Measurements from ENCODE around the gene PMF1. TPM values are rescaled to one million over a fixed set of nuclear protein-coding genes. Genes with fewer than 3 reads are reported as not detected.

PMF1 gene
- total RNA-seq, 1 donor from 2014 or later, result 49.7 TPM

DNA sequence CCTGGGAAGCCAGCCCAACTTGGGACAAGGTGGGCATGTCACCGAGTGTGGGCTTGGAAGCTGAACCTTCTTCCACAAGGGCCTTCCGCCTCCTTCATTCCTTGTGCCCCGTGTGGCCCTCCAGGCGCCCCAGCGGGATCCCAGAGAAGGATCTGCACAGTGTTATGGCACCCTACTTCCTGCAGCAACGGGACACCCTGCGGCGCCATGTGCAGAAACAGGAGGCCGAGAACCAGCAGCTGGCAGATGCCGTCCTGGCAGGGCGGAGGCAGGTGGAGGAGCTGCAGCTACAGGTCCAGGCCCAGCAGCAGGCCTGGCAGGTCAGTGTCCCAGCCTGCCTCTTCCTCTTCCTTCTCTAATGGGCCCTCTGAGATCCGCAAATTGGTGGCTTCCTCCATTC is 23.4 kb downstream of the PMF1 start:
- no peak for DNase-seq

DNA sequence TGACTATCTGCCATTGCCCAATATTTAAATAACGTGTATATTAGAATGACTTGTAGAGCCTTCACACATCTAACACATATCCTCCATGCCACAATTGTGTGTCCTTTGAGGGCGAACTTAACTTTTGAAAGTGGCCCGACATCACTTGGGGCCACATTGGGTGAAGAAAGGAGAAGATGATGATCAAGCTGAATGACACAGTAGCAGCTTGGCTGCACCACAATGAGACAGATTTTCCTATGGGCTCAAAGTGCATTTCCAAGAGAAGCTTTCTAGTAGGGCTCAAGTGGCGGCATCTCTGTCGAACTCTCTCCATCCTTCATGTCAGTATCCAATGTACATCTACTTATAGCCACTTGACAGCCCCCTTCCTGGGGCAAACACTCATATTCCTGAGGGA is 25.4 kb downstream of the PMF1 start:
- DNase-seq, result no peak

- no peak for DNase-seq
These were observed 28.6 kb downstream of the PMF1 start for GRCh38 chr1:156241311-156241811.

- no peak for DNase-seq
These were observed 29.1 kb downstream of the PMF1 start, which contains the start of gene BGLAP for GRCh38 chr1:156241926-156242325. Gene BGLAP, plus strand, starts transcription at chr1:156242184. Its CDS starts 48 bp downstream, at chr1:156242232.

DNA sequence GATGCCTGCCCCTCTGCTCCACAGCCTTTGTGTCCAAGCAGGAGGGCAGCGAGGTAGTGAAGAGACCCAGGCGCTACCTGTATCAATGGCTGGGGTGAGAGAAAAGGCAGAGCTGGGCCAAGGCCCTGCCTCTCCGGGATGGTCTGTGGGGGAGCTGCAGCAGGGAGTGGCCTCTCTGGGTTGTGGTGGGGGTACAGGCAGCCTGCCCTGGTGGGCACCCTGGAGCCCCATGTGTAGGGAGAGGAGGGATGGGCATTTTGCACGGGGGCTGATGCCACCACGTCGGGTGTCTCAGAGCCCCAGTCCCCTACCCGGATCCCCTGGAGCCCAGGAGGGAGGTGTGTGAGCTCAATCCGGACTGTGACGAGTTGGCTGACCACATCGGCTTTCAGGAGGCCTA is 29.9 kb downstream of the PMF1 start:
- DNase-seq, result no peak

- DNase-seq, result no peak
These were observed 31.3 kb downstream of the PMF1 start for GRCh38 chr1:156244126-156244525.

- no peak for DNase-seq
These were observed 31.9 kb downstream of the PMF1 start for GRCh38 chr1:156244712-156245111.

GRCh38 chr1:156245451-156246232 is 32.8 kb downstream of the PMF1 start:
- peak; percentile 52 for DNase-seq

DNA sequence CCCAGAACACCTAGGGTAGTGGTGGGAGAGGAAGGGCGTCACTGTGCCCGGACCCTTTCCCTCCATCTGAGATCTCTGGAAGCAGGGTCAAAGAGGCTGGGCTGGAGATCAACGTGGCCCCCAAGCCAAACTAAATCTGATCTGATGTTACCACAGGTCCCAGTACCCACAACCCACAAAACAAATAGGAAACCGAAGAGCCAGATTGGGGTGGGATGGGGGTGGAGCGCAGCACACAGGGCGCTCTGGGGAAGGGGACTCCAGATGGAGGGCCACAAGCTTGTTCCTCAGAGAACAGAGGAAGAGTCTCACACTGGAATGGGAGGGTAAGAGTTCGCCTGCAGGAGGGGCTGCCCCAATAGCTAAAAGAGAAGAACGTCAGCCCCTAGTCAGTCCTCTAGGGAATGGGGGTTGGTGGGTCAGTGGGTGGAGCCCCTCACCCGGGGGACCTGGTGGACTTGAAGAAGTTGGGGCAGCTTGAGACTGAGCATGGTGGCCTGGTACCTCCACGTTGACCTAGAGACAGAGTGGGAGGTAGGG is 33.5 kb downstream of the PMF1 start:
- DNase-seq, result no peak

- DNase-seq, result no peak
These were observed 34.1 kb downstream of the PMF1 start for GRCh38 chr1:156246781-156247459.

DNA sequence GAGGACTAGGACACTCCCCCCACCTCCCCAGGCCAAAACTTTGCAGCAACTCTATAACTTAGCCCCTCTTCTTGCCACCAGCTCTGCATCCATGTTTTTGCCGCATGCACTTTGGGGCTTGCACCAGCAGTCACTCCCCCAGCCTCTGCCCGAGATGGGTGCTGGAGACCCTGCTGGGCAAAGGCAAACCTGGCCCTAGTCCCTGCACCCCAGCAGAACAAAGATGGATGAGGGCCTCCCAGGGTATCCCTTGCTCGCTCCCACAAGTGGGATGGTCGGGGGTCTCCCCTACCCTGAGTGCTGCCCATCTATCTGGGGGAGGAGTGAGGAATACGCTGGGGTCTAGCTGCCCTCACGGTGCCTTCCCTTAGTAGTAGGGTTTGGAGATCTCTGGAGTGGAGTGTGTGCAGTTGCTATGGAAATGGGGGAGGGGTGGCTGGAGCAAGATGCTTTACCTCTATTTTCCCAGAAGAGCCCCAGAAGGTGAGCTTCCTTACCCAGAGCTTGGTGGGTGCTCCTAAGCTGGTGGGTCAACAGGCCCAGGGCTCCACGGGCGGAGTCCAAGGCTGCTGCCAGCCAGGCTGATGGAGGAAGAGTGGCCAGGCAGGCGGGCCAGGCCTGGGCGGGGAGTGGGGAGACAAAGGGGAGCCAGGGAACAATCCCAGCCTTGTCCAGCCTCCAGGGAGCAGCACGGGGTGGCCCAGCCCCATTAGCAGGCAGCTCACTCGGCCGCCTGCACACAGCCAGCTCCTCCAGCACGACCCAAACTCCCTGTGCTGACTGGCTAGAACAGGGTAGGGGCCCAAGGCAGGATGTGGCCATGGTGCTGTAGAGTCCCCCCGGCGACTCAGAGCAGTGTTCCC is 34.9 kb downstream of the PMF1 start, which contains the start of gene PAQR6:
PAQR6 (minus strand) TSS at position 597 of the 863 bp plus-strand sequence. CDS start 1,325 bp downstream, outside the sequence.
- DNase-seq, result no peak

DNA sequence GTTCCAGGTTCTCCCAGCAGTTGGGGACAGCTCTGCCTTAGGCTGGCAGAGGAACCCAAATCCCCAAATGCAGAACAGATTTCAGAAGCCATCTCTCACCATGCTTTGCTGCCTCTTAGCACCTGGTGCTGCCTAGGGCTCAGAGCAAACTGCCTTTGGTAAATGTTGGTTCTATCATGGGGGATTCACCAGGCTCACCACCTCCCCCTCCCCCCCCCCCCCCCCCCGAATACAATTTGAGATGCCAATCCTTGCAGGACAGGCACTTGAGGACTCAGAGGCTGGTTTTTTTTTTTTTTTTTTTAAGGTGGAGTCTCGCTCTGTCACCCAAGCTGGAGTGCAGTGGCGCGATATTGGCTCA is 35.5 kb downstream of the PMF1 start:
- no peak for DNase-seq

DNA sequence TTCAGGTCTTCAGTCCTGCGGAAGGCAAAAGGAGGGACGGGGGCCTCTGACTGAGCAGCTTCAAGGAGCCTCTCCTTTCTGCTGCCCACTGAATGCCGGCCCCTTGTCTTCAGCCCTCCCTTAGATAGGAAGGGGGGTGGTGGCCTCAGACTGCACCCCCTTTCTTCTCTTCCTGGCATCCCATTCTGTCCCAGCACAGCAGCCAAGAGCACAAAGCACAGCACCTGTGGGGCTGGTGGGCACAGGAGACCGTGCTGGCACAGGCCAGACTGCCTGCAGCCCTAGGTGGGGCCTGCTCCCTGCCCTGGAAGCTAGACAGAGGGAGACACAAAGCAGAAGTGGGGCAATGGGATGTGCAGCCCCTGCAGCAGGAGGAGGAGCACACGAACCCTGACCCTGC is 36.8 kb downstream of the PMF1 start:
- no peak for DNase-seq

GRCh38 chr1:156251527-156251926 is 38.7 kb downstream of the PMF1 start:
- DNase-seq, result no peak

- no peak for DNase-seq
These were observed 40.8 kb downstream of the PMF1 start for GRCh38 chr1:156253634-156254033.

DNA sequence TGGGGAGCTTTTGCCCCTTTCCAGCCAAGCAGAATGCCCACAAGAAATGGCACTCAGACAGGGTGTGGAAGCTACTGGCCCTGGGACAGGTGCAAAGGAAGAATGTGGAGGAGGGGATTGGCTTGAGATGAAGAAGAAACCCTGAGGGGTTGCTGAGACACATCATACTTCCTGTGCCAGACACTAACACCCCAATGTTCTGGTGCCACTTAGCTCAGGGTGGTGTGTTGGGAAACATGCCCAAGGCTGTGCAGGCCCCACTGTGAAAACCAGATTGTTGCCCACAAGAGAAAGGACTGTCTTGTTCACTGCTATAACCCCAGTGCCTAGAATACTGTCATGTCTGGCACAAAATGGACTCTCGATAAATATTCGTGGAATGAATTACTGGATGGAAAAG is 44.9 kb downstream of the PMF1 start:
- DNase-seq, result no peak

DNA sequence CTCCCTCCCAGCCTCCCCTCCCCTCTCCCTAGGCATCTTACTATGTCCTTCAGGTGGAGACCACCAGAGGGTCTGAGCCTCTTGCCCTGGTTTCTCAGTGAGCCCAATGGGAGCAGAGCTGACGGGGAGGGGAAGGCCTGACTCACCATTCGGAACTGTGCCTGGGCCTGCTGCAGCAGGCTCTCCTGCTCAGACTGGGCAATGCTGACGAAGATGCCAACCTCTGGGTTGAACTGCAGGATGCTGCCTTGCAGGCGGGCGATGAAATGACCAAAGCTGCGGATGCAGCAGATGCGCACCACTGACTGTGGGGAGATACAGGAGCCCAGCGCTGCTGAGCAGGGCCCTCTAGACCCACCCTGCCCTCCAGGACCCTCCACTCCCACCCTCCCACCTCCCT is 46.1 kb downstream of the PMF1 start:
- DNase-seq, result no peak

- peak; percentile 65 for DNase-seq
These were observed 47.0 kb downstream of the PMF1 start for GRCh38 chr1:156259805-156260204.

DNA sequence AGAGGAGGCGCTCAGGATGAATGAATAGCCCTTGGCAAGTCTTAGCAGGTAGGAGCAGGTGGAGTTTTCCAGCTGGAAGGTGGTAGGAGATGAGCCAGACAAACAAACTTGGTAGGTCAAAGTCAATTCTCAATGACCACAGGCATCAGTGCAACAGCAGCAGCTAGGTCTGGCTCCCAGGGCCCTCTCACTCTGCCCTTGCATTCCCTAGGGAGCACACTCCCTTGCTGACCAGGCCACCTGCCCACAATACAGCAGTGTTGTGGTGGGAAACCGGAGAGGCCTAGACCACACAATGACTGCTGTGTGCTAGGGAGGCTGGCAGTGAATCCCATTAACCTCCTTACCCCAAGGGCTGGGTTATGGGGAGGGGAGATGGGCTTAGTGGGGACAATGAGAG is 48.1 kb downstream of the PMF1 start:
- DNase-seq, result no peak

- no peak for DNase-seq
These were observed 49.9 kb downstream of the PMF1 start for GRCh38 chr1:156262461-156263287.

DNA sequence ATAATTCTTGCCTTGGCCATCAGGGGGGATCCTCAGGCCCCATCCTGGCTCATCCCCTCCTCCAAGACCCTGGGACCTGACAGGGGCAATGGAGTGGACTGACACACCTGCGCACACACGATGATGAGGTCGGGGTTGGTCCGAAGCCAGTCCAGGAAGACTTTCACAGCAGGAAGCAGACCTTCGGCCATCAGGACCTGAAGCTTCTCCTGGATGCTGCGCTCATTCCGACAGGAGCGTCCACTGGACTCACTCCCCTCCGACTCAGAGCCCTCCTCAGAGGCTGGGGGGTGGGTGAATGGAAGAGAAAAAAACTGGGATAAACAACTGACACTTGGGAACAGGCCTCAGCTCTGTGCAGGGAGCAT is 50.5 kb downstream of the PMF1 start:
- DNase-seq, result no peak

All from tongue (tissue), 2 donors.